NB4 (cell line): ENCODE measurements around the gene ZNF483.
A peak's percentile ranks its signal among the peaks of the same experiment; 100 is the strongest.

Experiments
- DNase-seq: peaks from one replicate; pipeline ENCODE4 v3.0.0; 2010; ENCODE audit warnings: low read depth
- H3K4me3 ChIP-seq: one replicate; pipeline ENCODE4 v1.5.1; 2011; ENCODE audit warnings: mild to moderate bottlenecking, low read depth, low read length, moderate library complexity
- MYC ChIP-seq: IDR thresholded peaks from 2 replicates; pipeline ENCODE4 v1.6.1; 2011; ENCODE audit warnings: low read depth, low read length
- POLR2A ChIP-seq: IDR thresholded peaks from 2 replicates; pipeline ENCODE4 v1.6.1; 2011; ENCODE audit warnings: mild to moderate bottlenecking; ENCODE audit not compliant: insufficient read length; ENCODE audit errors: extremely low read depth
- TF ChIP-seq, protein P1 (sequence below): IDR thresholded peaks from one replicate; pipeline ENCODE4 v1.5.1; 2012; ENCODE audit warnings: low read depth, low read length
- TF ChIP-seq, protein P2 (sequence below): IDR thresholded peaks from 2 replicates; pipeline ENCODE4 v1.6.1; 2011; ENCODE audit warnings: low read depth, low read length

ZNF483 gene

DNA sequence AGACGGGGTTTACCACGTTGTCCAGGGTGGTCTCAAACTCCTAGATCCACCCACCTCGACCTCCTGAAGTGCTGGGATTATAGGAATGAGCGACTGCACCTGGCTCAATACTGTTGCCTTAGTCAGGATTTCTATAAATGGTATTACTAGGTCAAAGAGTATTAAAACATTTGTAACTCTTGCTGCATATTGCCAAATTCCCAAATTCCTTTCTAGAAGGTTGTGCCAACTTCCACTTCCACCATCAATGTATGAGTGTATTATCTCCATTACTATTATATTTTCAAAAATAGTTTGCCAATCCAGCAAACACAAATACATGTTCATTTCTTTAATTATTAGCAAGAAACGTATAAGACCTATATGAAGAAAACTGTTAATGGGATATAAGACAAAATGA lies 63.9 kb downstream of the ZNF483 start:
- TF ChIP-seq, protein P1, sequence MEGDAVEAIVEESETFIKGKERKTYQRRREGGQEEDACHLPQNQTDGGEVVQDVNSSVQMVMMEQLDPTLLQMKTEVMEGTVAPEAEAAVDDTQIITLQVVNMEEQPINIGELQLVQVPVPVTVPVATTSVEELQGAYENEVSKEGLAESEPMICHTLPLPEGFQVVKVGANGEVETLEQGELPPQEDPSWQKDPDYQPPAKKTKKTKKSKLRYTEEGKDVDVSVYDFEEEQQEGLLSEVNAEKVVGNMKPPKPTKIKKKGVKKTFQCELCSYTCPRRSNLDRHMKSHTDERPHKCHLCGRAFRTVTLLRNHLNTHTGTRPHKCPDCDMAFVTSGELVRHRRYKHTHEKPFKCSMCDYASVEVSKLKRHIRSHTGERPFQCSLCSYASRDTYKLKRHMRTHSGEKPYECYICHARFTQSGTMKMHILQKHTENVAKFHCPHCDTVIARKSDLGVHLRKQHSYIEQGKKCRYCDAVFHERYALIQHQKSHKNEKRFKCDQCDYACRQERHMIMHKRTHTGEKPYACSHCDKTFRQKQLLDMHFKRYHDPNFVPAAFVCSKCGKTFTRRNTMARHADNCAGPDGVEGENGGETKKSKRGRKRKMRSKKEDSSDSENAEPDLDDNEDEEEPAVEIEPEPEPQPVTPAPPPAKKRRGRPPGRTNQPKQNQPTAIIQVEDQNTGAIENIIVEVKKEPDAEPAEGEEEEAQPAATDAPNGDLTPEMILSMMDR, result no peak
- TF ChIP-seq MYC, result no peak
- TF ChIP-seq, protein P2, sequence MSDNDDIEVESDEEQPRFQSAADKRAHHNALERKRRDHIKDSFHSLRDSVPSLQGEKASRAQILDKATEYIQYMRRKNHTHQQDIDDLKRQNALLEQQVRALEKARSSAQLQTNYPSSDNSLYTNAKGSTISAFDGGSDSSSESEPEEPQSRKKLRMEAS, result no peak
- TF ChIP-seq POLR2A, result no peak
- DNase-seq, result no peak
- no peak overlapping the region for H3K4me3 ChIP-seq

DNA sequence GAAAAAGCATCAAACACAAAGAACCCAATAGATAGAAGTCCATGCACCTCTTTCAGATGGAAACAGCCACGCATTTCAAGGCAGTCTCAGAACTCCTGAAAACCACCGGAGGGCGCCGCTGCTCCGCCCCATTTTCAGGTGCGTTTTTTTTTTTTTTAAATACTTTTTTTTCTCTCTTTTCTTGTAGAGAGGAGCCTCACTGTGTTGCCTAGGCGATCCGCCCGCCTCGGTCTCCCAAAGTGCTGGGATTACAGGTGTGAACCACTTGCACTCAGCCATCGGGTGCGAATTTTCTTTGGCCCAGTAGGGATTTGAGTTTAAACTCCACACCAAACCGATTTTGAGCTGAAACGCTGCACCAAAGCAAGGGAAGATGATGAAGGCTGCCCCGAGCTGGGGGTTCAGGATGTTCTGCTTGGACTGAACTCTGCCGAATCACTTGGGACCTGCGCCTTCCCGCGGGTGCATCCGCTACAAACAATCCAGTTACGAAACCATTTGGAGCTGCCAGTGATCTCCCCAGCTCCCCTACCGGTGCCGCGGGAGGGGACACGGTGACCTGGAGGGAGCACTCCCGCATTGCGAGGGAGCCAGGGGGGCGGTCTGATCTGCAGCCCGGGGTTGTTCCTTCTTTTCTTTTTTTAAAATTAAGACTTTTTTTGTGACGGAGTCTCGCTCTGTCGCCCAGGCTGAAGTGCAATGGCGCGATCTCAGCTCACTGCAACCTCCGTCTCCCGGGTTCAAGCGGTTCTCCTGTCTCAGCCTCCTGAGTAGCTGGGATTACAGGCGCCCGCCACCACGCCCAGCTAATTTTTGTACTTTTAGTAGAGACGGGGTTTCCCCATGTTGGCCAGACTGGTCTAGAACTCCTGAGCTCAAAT lies 73.1 kb downstream of the ZNF483 start:
- peak overlapping the region; percentile 64 for H3K4me3 ChIP-seq
- DNase-seq, result peak; percentile 69
- TF ChIP-seq, protein P1, result peak; percentile 59
- TF ChIP-seq, protein P2, result no peak

DNA sequence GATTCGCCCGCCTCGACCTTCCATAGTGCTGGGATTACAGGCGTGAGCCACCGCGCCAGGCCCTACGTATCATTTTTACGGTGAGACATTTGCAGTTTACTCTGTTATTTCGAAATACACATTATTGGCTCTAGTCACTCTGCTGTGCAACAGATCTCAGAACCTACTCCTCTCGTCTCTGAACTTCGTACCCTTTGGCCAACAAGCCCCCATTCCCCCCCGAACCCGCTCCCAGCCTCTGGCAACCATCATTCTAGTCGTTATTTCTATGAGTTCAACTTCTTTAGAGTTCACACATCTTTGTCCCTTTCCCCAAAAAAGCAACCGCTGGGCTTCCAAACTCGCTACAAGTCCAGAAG lies 73.7 kb downstream of the ZNF483 start:
- peak; percentile 43 for DNase-seq
- TF ChIP-seq, protein P2, result no peak
- TF ChIP-seq POLR2A (no peak), MYC (no peak)
- TF ChIP-seq, protein P1, result no peak
- peak overlapping the region; percentile 64 for H3K4me3 ChIP-seq

DNA sequence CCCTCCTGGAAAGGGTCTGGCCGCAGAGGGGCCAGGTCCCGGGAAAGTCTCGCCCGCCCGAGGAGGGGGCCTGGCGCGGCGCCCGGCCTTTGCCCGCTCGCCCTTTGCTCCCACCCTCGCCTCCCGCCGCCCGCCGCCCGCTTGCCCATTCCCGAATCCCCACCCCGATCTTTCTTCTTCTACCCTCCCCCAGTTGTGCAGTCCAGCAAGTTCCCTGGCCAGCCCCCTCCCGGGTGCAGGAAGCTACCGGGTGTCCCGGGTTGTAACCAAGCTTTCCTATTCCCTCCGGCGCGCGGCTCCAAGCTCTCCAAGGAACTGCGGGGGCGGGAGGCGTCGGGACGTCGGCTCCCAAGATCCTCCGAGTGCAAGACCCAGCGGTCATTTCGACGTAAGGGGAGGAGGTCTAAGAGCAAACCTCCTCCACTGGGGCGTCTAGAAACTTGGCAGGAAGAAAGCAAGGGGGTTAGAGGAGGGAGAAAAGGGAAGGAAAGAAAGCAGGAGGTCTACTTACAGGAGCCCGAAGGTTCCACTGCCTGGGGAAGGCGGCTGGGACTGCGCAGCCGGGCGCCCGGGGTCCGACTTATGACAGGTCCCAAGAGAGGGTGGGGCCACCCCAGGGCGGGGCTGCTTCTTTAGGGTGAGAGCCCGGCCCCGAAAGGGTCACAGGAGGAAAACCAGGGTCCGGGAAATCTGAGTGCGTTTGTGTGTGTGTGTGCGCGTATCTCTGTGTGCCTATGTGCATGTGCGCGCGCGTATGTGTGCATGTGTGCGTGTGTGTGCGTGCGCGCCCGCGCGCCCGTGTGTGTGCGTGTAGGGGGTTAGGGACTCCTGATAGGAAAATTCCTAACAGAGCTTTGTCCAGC lies 74.3 kb downstream of the ZNF483 start, which contains the start of gene PTGR1:
TSS of gene PTGR1 (minus strand) at position 556 of the 863 bp plus-strand sequence. CDS start 2,225 bp downstream, outside the sequence.
- H3K4me3 ChIP-seq, result peak within 1 kb of the TSS; percentile 64
- peak; percentile 70 for DNase-seq
- TF ChIP-seq MYC, result no peak
- TF ChIP-seq, protein P1, result no peak
- TF ChIP-seq, protein P2, result no peak
- TF ChIP-seq POLR2A, result no peak

DNA sequence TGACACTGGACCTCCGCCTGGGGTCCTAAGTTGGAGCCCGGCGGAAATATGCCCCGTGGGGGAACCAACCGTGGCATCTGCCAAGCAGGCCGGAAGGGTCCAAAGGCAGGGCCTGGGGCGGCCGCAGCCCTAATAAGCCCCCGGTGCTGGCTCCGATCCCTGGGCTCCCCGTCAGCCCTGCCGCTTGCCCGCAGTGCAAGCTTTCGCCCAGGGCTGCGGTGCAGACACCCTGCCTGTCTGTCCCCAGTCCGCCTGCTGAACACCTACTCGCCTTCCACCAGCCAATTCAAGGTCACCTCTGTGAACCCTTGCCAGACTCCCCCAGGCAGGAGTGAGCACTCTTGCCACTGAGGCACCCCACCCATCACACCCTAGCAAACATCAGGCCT lies 75.0 kb downstream of the ZNF483 start:
- TF ChIP-seq, protein P2, result no peak
- TF ChIP-seq, protein P1, result no peak
- no peak overlapping the region for H3K4me3 ChIP-seq
- DNase-seq, result no peak
